ENCODE results near the gene TRIM52.

The TRIM52 gene

DNA sequence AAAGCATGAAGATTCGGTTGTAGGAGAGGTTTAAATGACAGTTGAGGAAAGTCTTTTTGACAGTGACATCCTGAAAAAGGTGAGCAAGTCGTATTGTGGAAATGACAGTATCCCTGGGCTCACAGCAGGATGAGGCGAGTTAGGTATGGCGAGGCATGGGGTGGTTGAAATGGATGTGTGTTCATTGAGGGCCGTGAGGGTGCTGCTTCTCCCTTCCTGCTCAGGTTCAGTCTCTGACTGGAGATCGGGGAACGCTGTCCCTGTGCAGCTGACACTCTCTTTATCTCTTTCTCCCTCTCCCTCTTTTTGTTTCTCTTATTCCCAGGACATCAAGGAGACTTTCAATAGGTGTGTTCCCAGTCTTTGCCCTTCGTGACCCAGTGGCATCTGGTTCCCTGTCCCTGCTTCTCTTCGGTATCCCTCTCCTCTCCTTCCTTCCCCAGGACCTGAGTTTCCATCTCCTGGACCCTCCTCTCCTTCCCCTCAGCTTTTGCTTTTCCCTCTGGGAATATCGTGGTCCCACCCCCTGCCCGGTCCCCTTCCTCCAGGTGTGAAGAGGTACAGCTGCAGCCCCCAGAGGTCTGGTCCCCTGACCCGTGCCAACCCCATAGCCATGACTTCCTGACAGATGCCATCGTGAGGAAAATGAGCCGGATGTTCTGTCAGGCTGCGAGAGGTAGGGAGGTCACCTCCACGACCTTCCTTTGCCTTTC, 27.7 kb downstream of the TRIM52 start:
- TF ChIP-seq TAF1 (IDR thresholded peaks at IDR 0.05; ENCODE audit: borderline replicate concordance, insufficient read depth, low read length): no peak
- no peak for TF ChIP-seq FOXP2 (optimal IDR thresholded peaks at IDR 0.05; ENCODE audit: borderline replicate concordance, extremely low read depth, extremely low read length, insufficient read depth)
- TF ChIP-seq POLR2AphosphoS5 (IDR thresholded peaks at IDR 0.05; ENCODE audit: low read depth, low read length): no peak
- TF ChIP-seq SIN3A (IDR thresholded peaks at IDR 0.05; ENCODE audit: borderline replicate concordance, insufficient read depth, low read length): no peak
- TF ChIP-seq, protein P1, sequence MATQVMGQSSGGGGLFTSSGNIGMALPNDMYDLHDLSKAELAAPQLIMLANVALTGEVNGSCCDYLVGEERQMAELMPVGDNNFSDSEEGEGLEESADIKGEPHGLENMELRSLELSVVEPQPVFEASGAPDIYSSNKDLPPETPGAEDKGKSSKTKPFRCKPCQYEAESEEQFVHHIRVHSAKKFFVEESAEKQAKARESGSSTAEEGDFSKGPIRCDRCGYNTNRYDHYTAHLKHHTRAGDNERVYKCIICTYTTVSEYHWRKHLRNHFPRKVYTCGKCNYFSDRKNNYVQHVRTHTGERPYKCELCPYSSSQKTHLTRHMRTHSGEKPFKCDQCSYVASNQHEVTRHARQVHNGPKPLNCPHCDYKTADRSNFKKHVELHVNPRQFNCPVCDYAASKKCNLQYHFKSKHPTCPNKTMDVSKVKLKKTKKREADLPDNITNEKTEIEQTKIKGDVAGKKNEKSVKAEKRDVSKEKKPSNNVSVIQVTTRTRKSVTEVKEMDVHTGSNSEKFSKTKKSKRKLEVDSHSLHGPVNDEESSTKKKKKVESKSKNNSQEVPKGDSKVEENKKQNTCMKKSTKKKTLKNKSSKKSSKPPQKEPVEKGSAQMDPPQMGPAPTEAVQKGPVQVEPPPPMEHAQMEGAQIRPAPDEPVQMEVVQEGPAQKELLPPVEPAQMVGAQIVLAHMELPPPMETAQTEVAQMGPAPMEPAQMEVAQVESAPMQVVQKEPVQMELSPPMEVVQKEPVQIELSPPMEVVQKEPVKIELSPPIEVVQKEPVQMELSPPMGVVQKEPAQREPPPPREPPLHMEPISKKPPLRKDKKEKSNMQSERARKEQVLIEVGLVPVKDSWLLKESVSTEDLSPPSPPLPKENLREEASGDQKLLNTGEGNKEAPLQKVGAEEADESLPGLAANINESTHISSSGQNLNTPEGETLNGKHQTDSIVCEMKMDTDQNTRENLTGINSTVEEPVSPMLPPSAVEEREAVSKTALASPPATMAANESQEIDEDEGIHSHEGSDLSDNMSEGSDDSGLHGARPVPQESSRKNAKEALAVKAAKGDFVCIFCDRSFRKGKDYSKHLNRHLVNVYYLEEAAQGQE (IDR thresholded peaks at IDR 0.05; ENCODE audit: insufficient read depth in 1 of 2, low read depth in 2 of 2, low read length in 2 of 2): no peak

GRCh38 chr5:181232593-181232992, 28.4 kb downstream of the TRIM52 start:
- TF ChIP-seq TAF1 (IDR thresholded peaks at IDR 0.05; ENCODE audit: borderline replicate concordance, insufficient read depth, low read length) (no peak), FOXP2 (optimal IDR thresholded peaks at IDR 0.05; ENCODE audit: borderline replicate concordance, extremely low read depth, extremely low read length, insufficient read depth) (no peak), SIN3A (IDR thresholded peaks at IDR 0.05; ENCODE audit: borderline replicate concordance, insufficient read depth, low read length) (no peak), POLR2AphosphoS5 (IDR thresholded peaks at IDR 0.05; ENCODE audit: low read depth, low read length) (no peak)
- TF ChIP-seq, protein P1 (IDR thresholded peaks at IDR 0.05; ENCODE audit: insufficient read depth in 1 of 2, low read depth in 2 of 2, low read length in 2 of 2): no peak

GRCh38 chr5:181231432-181231831, 29.5 kb downstream of the TRIM52 start:
- TF ChIP-seq TAF1 (IDR thresholded peaks at IDR 0.05; ENCODE audit: borderline replicate concordance, insufficient read depth, low read length) (no peak), SIN3A (IDR thresholded peaks at IDR 0.05; ENCODE audit: borderline replicate concordance, insufficient read depth, low read length) (no peak), FOXP2 (optimal IDR thresholded peaks at IDR 0.05; ENCODE audit: borderline replicate concordance, extremely low read depth, extremely low read length, insufficient read depth) (no peak), POLR2AphosphoS5 (IDR thresholded peaks at IDR 0.05; ENCODE audit: low read depth, low read length) (no peak)
- TF ChIP-seq, protein P1 (IDR thresholded peaks at IDR 0.05; ENCODE audit: insufficient read depth in 1 of 2, low read depth in 2 of 2, low read length in 2 of 2): no peak

GRCh38 chr5:181230551-181230950, 30.4 kb downstream of the TRIM52 start:
- TF ChIP-seq SIN3A (IDR thresholded peaks at IDR 0.05; ENCODE audit: borderline replicate concordance, insufficient read depth, low read length) (no peak), FOXP2 (optimal IDR thresholded peaks at IDR 0.05; ENCODE audit: borderline replicate concordance, extremely low read depth, extremely low read length, insufficient read depth) (no peak)

GRCh38 chr5:181229996-181230395, 30.9 kb downstream of the TRIM52 start:
- no peak for TF ChIP-seq POLR2AphosphoS5 (IDR thresholded peaks at IDR 0.05; ENCODE audit: low read depth, low read length)
- no peak for TF ChIP-seq TAF1 (IDR thresholded peaks at IDR 0.05; ENCODE audit: borderline replicate concordance, insufficient read depth, low read length)
- TF ChIP-seq, protein P1 (IDR thresholded peaks at IDR 0.05; ENCODE audit: insufficient read depth in 1 of 2, low read depth in 2 of 2, low read length in 2 of 2): no peak
- no peak for TF ChIP-seq SIN3A (IDR thresholded peaks at IDR 0.05; ENCODE audit: borderline replicate concordance, insufficient read depth, low read length)
- TF ChIP-seq FOXP2 (optimal IDR thresholded peaks at IDR 0.05; ENCODE audit: borderline replicate concordance, extremely low read depth, extremely low read length, insufficient read depth): no peak

All from PFSK-1 (cell line).